Measurements from ENCODE around the gene OLFM3. TPM values are rescaled to one million over a fixed set of nuclear protein-coding genes. Genes with fewer than 3 reads are reported as not detected.

OLFM3 gene
- total RNA-seq, 1 experiment from 2014 or later = 0.26 TPM

DNA sequence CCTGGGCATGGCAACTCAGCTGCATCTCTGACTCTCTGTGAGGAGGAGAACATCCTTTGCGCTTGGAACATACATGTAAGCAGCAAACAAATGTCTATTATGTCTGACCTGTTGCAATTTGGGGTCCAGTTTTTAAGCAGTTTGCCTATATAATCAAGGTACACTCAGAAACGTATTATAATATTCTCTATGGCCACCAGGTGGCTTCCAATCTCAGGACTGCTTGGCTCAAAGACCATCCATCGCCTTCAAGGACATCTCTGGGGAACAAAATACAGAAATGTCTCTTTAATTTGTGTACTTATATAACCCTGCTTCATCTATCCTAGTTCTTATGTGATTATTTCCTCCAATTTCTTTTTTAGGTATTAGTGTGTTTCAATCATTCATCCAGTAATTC is 227.2 kb downstream of the OLFM3 start:
- H2AFZ ChIP-seq (ENCODE audit: low read length) = no peak overlapping the region

More for the DNA sequence above, 227.2 kb downstream of the OLFM3 start:
- no peaks in the 10 kb centered on the region for H3K36me3 Mint-ChIP-seq (ENCODE audit: insufficient read depth in 1 of 3, low read depth in 3 of 3)
- Histone ChIP-seq H2AK5ac (ENCODE audit: insufficient read length, low read length) (no peak overlapping the region), H2BK20ac (ENCODE audit: low read depth, low read length, poor library complexity, severe bottlenecking) (no peak overlapping the region), H3K14ac (ENCODE audit: insufficient read depth, low read length) (no peak overlapping the region), H3K23me2 (ENCODE audit: insufficient read length, low read depth, low read length, poor library complexity, severe bottlenecking) (no peaks in the 10 kb centered on the region), H3K79me1 (ENCODE audit: insufficient read depth, low read depth, low read length, poor library complexity, severe bottlenecking) (no peaks in the 10 kb centered on the region), H3K4me1 (ENCODE audit: insufficient read depth, low read length) (no peaks in the 10 kb centered on the region), H3K23ac (ENCODE audit: insufficient read length, low read depth, low read length) (no peak overlapping the region), H3K27me3 (ENCODE audit: insufficient read depth, low read length) (no peaks in the 10 kb centered on the region), H2BK120ac (ENCODE audit: low read depth, low read length, poor library complexity, severe bottlenecking) (no peak overlapping the region), H3K27ac (ENCODE audit: insufficient read length, low read depth, low read length) (no peak overlapping the region), H2BK15ac (ENCODE audit: low read depth, low read length) (no peak overlapping the region), H3K79me2 (ENCODE audit: insufficient read depth, low read length) (no peaks in the 10 kb centered on the region), H4K91ac (ENCODE audit: insufficient read length, low read depth, low read length) (no peak overlapping the region), H3K56ac (ENCODE audit: insufficient read length, low read depth, low read length) (no peak overlapping the region), H3K4me2 (ENCODE audit: insufficient read depth, insufficient read length, low read length) (no peak overlapping the region), H4K20me1 (ENCODE audit: control insufficient read depth, insufficient read depth, insufficient read length) (no peaks in the 10 kb centered on the region), H3T11ph (ENCODE audit: low read length) (no peak overlapping the region), H4K8ac (replicated peaks; ENCODE audit: insufficient read length, low read depth, low read length) (no peak overlapping the region), H2BK5ac (ENCODE audit: insufficient read length, low read length) (no peak overlapping the region), H3K4ac (ENCODE audit: low read depth, low read length) (no peak overlapping the region), H3K18ac (ENCODE audit: insufficient read length, low read depth, low read length) (no peak overlapping the region), H2BK12ac (ENCODE audit: insufficient read length, low read depth, low read length) (no peak overlapping the region), H3K9me3 (ENCODE audit: control insufficient read depth, low read depth, low read length) (no peaks in the 10 kb centered on the region), H4K5ac (ENCODE audit: insufficient read length, low read depth, low read length) (no peak overlapping the region), H3K9ac (ENCODE audit: extremely low read depth, insufficient read length, low read length) (no peak overlapping the region)
- no peaks in the 10 kb centered on the region for H3K9me3 Mint-ChIP-seq
- peaks cover 0 to 1% of the 10 kb centered on the region in 2 experiments; a peak in 2 of 4 replicates for H3K4me1 Mint-ChIP-seq
- no CpG with 5 or more reads among the region's 3 CpGs for WGBS (ENCODE audit: extremely low coverage, insufficient read length, low lambda C conversion rate)
- no peak overlapping the region for H3K4me3 Mint-ChIP-seq
- no peak for DNase-seq
- H3K27me3 Mint-ChIP-seq (ENCODE audit: low read depth) = no peaks in the 10 kb centered on the region
- H3K27ac Mint-ChIP-seq = no peak overlapping the region
- TF ChIP-seq, protein P1, sequence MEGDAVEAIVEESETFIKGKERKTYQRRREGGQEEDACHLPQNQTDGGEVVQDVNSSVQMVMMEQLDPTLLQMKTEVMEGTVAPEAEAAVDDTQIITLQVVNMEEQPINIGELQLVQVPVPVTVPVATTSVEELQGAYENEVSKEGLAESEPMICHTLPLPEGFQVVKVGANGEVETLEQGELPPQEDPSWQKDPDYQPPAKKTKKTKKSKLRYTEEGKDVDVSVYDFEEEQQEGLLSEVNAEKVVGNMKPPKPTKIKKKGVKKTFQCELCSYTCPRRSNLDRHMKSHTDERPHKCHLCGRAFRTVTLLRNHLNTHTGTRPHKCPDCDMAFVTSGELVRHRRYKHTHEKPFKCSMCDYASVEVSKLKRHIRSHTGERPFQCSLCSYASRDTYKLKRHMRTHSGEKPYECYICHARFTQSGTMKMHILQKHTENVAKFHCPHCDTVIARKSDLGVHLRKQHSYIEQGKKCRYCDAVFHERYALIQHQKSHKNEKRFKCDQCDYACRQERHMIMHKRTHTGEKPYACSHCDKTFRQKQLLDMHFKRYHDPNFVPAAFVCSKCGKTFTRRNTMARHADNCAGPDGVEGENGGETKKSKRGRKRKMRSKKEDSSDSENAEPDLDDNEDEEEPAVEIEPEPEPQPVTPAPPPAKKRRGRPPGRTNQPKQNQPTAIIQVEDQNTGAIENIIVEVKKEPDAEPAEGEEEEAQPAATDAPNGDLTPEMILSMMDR (conservative IDR thresholded peaks at IDR 0.05) = peak; percentile 64
